HepG2 (cell line): ENCODE results near the gene LIPT1. TPM values are rescaled to one million over a fixed set of nuclear protein-coding genes. Genes with fewer than 3 reads are reported as not detected.

ENCODE experiments used
- CBFB ChIP-seq: sonication (generic); formaldehyde crosslinking; IDR thresholded peaks from 2 replicates; pipeline ENCODE4 v1.4.0; 2020; ENCODE audit warnings: missing genetic modification reagents
- CREB1 ChIP-seq, 2 experiments: fragments of 450-650 bp in 1 of 2; IDR thresholded peaks; 2 replicates each; pipeline ENCODE4 v1.6.1; 2016 to 2017; ENCODE audit warnings: control low read depth in 1 of 2, mild to moderate bottlenecking in 1 of 2, missing compliant biosample characterization in 1 of 2, missing genetic modification characterization in 1 of 2
- ETS1 ChIP-seq: sonication (generic); formaldehyde crosslinking; IDR thresholded peaks from 2 replicates; pipeline ENCODE4 v1.4.0; 2020; ENCODE audit warnings: missing genetic modification reagents
- KLF15 ChIP-seq: sonication (generic); formaldehyde crosslinking; IDR thresholded peaks from 2 replicates; pipeline ENCODE4 v1.8.1; 2023; ENCODE audit warnings: borderline replicate concordance, mild to moderate bottlenecking, inconsistent platforms, missing genetic modification reagents, mixed read lengths
- MAF1 ChIP-seq: sonication (generic); formaldehyde crosslinking; IDR thresholded peaks from 2 replicates; pipeline ENCODE4 v1.5.0; 2020; ENCODE audit warnings: missing genetic modification reagents, borderline replicate concordance
- MEIS2 ChIP-seq: sonication (generic); formaldehyde crosslinking; IDR thresholded peaks from 2 replicates; pipeline ENCODE4 v1.9.0; 2021; ENCODE audit warnings: mild to moderate bottlenecking, missing genetic modification reagents
- NFAT5 ChIP-seq: sonication (generic); formaldehyde crosslinking; IDR thresholded peaks from 2 replicates; pipeline ENCODE4 v1.4.0; 2020; ENCODE audit warnings: missing genetic modification reagents
- SNAPC5 ChIP-seq: sonication (generic); formaldehyde crosslinking; IDR thresholded peaks from 2 replicates; pipeline ENCODE4 v1.8.1; 2023; ENCODE audit warnings: mild to moderate bottlenecking, missing genetic modification reagents, borderline replicate concordance
- SOX6 ChIP-seq, 2 experiments: fragments of 450-650 bp in 1 of 2; sonication (generic) in 1 of 2; formaldehyde crosslinking in 1 of 2; IDR thresholded peaks; 2 replicates each; pipeline versions ENCODE4 v1.4.0 to v1.6.1; 2017 to 2020; ENCODE audit warnings: antibody characterized with exemption in 1 of 2, mild to moderate bottlenecking in 1 of 2, missing genetic modification reagents in 1 of 2
- STAG1 ChIP-seq: sonication (generic); formaldehyde crosslinking; IDR thresholded peaks from 2 replicates; pipeline ENCODE4 v1.4.0; 2020; ENCODE audit warnings: missing genetic modification reagents
- ZBTB20 ChIP-seq: sonication (generic); formaldehyde crosslinking; IDR thresholded peaks from 2 replicates; pipeline ENCODE4 v1.8.1; 2023; ENCODE audit warnings: missing genetic modification reagents, low read depth, mild to moderate bottlenecking, borderline replicate concordance
- ZFY ChIP-seq: sonication (generic); formaldehyde crosslinking; IDR thresholded peaks from 2 replicates; pipeline ENCODE4 v1.4.0; 2020; ENCODE audit warnings: missing genetic modification reagents
- ZNF143 ChIP-seq: sonication (generic); formaldehyde crosslinking; IDR thresholded peaks from 2 replicates; pipeline ENCODE4 v1.4.0; 2020; ENCODE audit warnings: missing genetic modification reagents
- ZNF20 ChIP-seq: sonication (generic); formaldehyde crosslinking; IDR thresholded peaks from 2 replicates; pipeline ENCODE4 v1.4.0; 2020; ENCODE audit warnings: mild to moderate bottlenecking, moderate library complexity, missing genetic modification reagents
- ZNF251 ChIP-seq: sonication (generic); formaldehyde crosslinking; IDR thresholded peaks from 2 replicates; pipeline ENCODE4 v1.9.0; 2021; ENCODE audit warnings: mild to moderate bottlenecking, missing genetic modification reagents
- ZNF430 ChIP-seq: sonication (generic); formaldehyde crosslinking; IDR thresholded peaks from 2 replicates; pipeline ENCODE4 v1.9.0; 2021; ENCODE audit warnings: mild to moderate bottlenecking, missing genetic modification reagents
- ZNF556 ChIP-seq: sonication (generic); formaldehyde crosslinking; IDR thresholded peaks from 2 replicates; pipeline ENCODE4 v1.4.0; 2020; ENCODE audit warnings: mild to moderate bottlenecking, missing genetic modification reagents, borderline replicate concordance
- ZNF577 ChIP-seq: sonication (generic); formaldehyde crosslinking; IDR thresholded peaks from 2 replicates; pipeline ENCODE4 v1.4.0; 2020; ENCODE audit warnings: mild to moderate bottlenecking, low read depth, missing genetic modification reagents, borderline replicate concordance
- ZNF615 ChIP-seq: sonication (generic); formaldehyde crosslinking; IDR thresholded peaks from 2 replicates; pipeline ENCODE4 v1.5.0; 2020; ENCODE audit warnings: mild to moderate bottlenecking, missing genetic modification reagents, borderline replicate concordance
- ZNF724P ChIP-seq: sonication (generic); formaldehyde crosslinking; IDR thresholded peaks from 2 replicates; pipeline ENCODE4 v1.8.0; 2022; ENCODE audit warnings: missing genetic modification reagents, borderline replicate concordance
- ZNF768 ChIP-seq: sonication (generic); formaldehyde crosslinking; IDR thresholded peaks from 2 replicates; pipeline ENCODE4 v1.4.0; 2020; ENCODE audit warnings: missing genetic modification reagents
- polyA plus RNA-seq, 8 experiments: library from polyadenylated mRNA; depleted of rRNA in 3 of 8; stranded (reverse) in 7 of 8; unstranded in 1 of 8; fragments of >200 nt; fragmentation: Illumina TruSeq in 4 of 8; extraction: Trizol in 4 of 8; gene quantifications; 2 replicates each; pipeline versions ENCODE4 v1.2.1 to v1.2.3, GENCODE V29; 2011 to 2016; ENCODE audit warnings: low read depth in 4 of 8, missing spikeins in 1 of 8, mixed read lengths in 1 of 8; ENCODE audit not compliant: insufficient read depth in 1 of 8
- total RNA-seq, 5 experiments: library from RNA; depleted of rRNA; stranded (reverse); fragments of >200 nt; fragmentation: Illumina TruSeq; extraction: Trizol; gene quantifications; 2 replicates each; pipeline ENCODE4 v1.2.3, GENCODE V29; 2016; ENCODE audit warnings: low read depth in 1 of 5

Gene LIPT1
- total and polyA plus RNA-seq, 2 of the 13 experiments (the other 11 are each of a cell fraction or from before 2014, with no cell fraction given), result 8.0 to 9.6 TPM

GRCh38 chr2:99154643-99155536, at the start of gene LIPT1, which contains the start of gene TSGA10 (continued):
- no peak for TF ChIP-seq SOX6 (IDR thresholded peaks at IDR 0.05)
- TF ChIP-seq SOX6 (CRISPR knock-in tag; IDR thresholded peaks at IDR 0.05), result peak; percentile 82
- TF ChIP-seq NFAT5 (CRISPR knock-in tag), result peak; percentile 86
- TF ChIP-seq ZNF768 (CRISPR knock-in tag), result peak; percentile 83; the same call in 1 of the 2 replicates
- TF ChIP-seq STAG1 (CRISPR knock-in tag), result peak; percentile 13
- 0 out of 2 replicates have a peak, but pooled peaks have one; percentile 81 for TF ChIP-seq KLF15 (CRISPR knock-in tag)
- TF ChIP-seq ZNF724P (CRISPR knock-in tag), result peak; percentile 82; the same call in 1 of the 2 replicates
- peak; percentile 92 for TF ChIP-seq MAF1
- peak; percentile 84 for TF ChIP-seq CREB1 (IDR thresholded peaks at IDR 0.05)
- TF ChIP-seq CREB1 (CRISPR knock-in tag; IDR thresholded peaks at IDR 0.05), result peak; percentile 92
- peak; percentile 25; the same call in 1 of the 2 replicates for TF ChIP-seq ZNF577 (CRISPR knock-in tag)
- peak; percentile 95 for TF ChIP-seq ZNF143
- peak; percentile 95 for TF ChIP-seq CBFB (CRISPR knock-in tag)
- TF ChIP-seq ZNF20 (CRISPR knock-in tag), result no peak
- peak; percentile 89 for TF ChIP-seq SNAPC5
- peak; percentile 90 for TF ChIP-seq ZNF251 (CRISPR knock-in tag)
- peak; percentile 35; the same call in 1 of the 2 replicates for TF ChIP-seq ZBTB20 (CRISPR knock-in tag)
- peak; percentile 31; the same call in 1 of the 2 replicates for TF ChIP-seq ETS1 (CRISPR knock-in tag)
- TF ChIP-seq MEIS2 (CRISPR knock-in tag), result 0 out of 2 replicates have a peak, but pooled peaks have one; percentile 68
- peak; percentile 96 for TF ChIP-seq ZNF556 (CRISPR knock-in tag)
- TF ChIP-seq ZNF430 (CRISPR knock-in tag), result peak; percentile 97; the same call in 1 of the 2 replicates
- TF ChIP-seq ZNF615 (CRISPR knock-in tag), result peak; percentile 97; the same call in 1 of the 2 replicates
- TF ChIP-seq ZFY (CRISPR knock-in tag), result peak; percentile 93
